Measurements from ENCODE around the gene TSBP1.

- no peak for TF ChIP-seq CTCF (IDR thresholded peaks at IDR 0.05)
- TF ChIP-seq POLR2A (IDR thresholded peaks at IDR 0.05) = no peak
- TF ChIP-seq EP300 (IDR thresholded peaks at IDR 0.05) = no peak
These were observed 34.5 kb upstream of the TSBP1 start for GRCh38 chr6:32406197-32406596.
